Duodenal mucosa (tissue), 2 donors: ENCODE measurements around the gene GNG2.

Experiments used
- H3K27ac ChIP-seq: one replicate; pipeline ENCODE4 v1.7.0; 2013; ENCODE audit warnings: low read depth, low read length
- H3K27me3 ChIP-seq, 2 donors: one replicate each; pipeline ENCODE4 v1.7.0; 2013; ENCODE audit warnings: low read length in 2 of 2, control low read depth in 1 of 2; ENCODE audit not compliant: insufficient read depth in 2 of 2, control insufficient read depth in 1 of 2
- H3K36me3 ChIP-seq, 2 donors: one replicate each; pipeline ENCODE4 v1.7.0; 2013; ENCODE audit warnings: low read length in 2 of 2, control low read depth in 1 of 2; ENCODE audit not compliant: insufficient read depth in 2 of 2, control insufficient read depth in 1 of 2
- H3K4me1 ChIP-seq, 2 donors: one replicate each; pipeline ENCODE4 v1.7.0; 2013; ENCODE audit warnings: low read length in 2 of 2, control low read depth in 1 of 2; ENCODE audit not compliant: insufficient read depth in 2 of 2, control insufficient read depth in 1 of 2
- H3K4me3 ChIP-seq, 2 donors: one replicate each; pipeline ENCODE4 v1.7.0; 2013; ENCODE audit warnings: low read length in 2 of 2, low read depth in 1 of 2
- H3K9ac ChIP-seq, 2 donors: one replicate each; pipeline ENCODE4 v1.7.0; 2013; ENCODE audit warnings: low read length in 2 of 2, low read depth in 1 of 2
- H3K9me3 ChIP-seq, 2 donors: one replicate each; pipeline ENCODE4 v1.7.0; 2013; ENCODE audit warnings: low read length in 2 of 2, control low read depth in 1 of 2; ENCODE audit not compliant: control insufficient read depth in 1 of 2

GNG2 gene

DNA sequence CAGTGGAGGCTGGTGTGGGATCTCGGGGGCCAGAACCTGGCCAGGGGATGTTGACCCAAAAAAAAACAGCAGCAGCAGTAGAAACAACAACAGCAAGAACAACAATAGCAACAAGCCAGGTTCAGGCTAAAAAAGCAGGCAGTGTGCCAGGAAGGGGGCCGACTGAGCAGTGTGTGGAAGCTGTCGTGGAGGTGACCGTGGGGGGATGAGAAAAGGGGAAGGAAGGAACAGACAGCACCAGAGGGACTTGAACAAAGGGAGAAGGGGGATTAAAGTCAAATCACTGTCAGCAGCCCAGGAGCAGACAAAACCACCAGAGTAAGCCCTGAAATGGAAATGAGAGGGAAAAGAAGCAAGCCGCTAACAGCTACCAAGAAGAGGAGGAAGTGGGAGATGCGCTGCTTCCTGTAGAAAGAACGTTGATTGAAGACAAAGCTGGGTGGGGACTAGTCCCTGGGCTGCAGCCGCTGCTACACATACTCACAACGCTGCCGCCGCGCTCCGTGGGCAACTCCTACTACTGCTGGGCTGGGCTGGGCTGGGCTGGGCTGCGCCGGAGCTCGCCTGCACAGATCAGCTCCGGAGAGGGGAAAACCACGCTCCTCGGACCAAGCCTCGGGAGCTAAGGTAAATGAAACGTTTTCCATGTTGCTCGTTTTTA is at the start of gene GNG2:
GNG2 (plus strand) TSS at position 449 of the 661 bp plus-strand sequence. CDS start 90,067 bp downstream, outside the sequence.
- peak within 1 kb of the TSS; percentile 55 to 74 for H3K9ac ChIP-seq
- no peaks in the 10 kb centered on the region for H3K36me3 ChIP-seq
- peaks cover 4 to 27% of the 10 kb centered on the region in 2 donors for H3K4me1 ChIP-seq
- no peaks in the 10 kb centered on the region for H3K27me3 ChIP-seq
- H3K27ac ChIP-seq = peak within 1 kb of the TSS; percentile 3
- H3K9me3 ChIP-seq = no peaks in the 10 kb centered on the region
- H3K4me3 ChIP-seq = peak within 1 kb of the TSS; percentile 73 to 83

GRCh38 chr14:51811706-51812105 is 48.7 kb upstream of the GNG2 start:
- no peaks in the 10 kb centered on the region for H3K4me1 ChIP-seq
- H3K36me3 ChIP-seq = no peaks in the 10 kb centered on the region
- no peak overlapping the region for H3K4me3 ChIP-seq
- H3K9me3 ChIP-seq = peaks cover 0 to 4% of the 10 kb centered on the region in 2 donors
- H3K27ac ChIP-seq = no peak overlapping the region
- H3K27me3 ChIP-seq = no peaks in the 10 kb centered on the region
- no peak overlapping the region for H3K9ac ChIP-seq

DNA sequence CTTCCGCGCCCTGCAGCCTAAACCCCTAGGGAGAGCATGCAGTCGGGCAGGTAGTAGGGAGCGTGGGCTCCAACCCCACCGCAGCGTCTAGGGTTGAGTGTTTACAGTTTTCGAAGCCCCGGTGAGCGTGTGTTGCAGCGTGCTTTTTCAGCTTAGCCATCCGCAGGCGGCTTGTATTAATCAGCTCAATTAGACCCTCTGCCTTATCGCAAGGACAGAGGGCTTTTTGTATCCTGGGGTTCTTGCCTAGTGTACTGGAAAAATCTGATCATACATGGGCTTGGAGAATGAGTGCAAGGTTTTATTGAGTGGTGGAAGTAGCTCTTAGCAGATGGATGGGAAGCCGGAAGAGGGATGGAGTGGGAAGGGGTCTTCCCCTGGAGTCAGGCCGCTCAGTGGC is 44.4 kb upstream of the GNG2 start:
- Histone ChIP-seq H3K27me3 (no peaks in the 10 kb centered on the region), H3K27ac (no peak overlapping the region), H3K9me3 (no peaks in the 10 kb centered on the region), H3K4me1 (no peaks in the 10 kb centered on the region), H3K36me3 (no peaks in the 10 kb centered on the region), H3K9ac (no peak overlapping the region), H3K4me3 (no peak overlapping the region)

GRCh38 chr14:51817326-51817725 is 43.1 kb upstream of the GNG2 start:
- H3K9ac ChIP-seq = no peak overlapping the region

DNA sequence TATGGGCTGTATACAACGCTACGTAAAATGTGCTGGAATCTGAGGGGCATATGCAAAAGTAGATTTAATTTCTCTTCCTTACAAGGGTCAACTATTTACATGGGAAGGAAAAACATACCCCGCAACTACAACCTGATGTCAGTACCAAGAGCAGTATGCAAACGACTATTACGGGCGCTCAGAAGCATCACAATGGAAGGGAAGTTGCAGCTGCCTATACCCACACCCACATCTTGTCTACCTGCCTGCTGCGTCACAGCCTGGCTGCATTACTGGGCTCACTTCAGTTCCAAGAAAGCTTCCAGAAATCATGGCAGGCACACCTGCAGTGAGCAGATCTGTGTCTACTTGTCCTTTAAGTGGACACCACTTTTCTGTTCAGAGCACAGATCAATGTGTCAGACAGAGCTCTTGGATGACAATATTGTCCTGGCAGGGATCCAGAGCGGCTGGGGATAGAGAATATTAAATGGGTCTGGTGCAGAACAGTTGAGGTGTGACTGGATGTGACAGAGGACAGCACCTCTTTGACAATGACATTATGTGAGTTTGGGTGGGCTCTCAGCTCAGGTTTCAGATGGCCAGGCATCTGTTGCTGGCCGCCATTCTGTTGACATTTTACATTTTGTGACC is 41.5 kb upstream of the GNG2 start:
- Histone ChIP-seq H3K36me3 (no peaks in the 10 kb centered on the region), H3K4me3 (no peak overlapping the region), H3K9me3 (no peaks in the 10 kb centered on the region), H3K4me1 (no peaks in the 10 kb centered on the region), H3K27me3 (no peaks in the 10 kb centered on the region), H3K27ac (no peak overlapping the region), H3K9ac (no peak overlapping the region)

More at GRCh38 chr14:51817326-51817725, 43.1 kb upstream of the GNG2 start:
- Histone ChIP-seq H3K4me1 (no peaks in the 10 kb centered on the region), H3K27me3 (no peaks in the 10 kb centered on the region), H3K9me3 (no peaks in the 10 kb centered on the region), H3K36me3 (no peaks in the 10 kb centered on the region), H3K27ac (no peak overlapping the region), H3K4me3 (no peak overlapping the region)

- Histone ChIP-seq H3K27ac (no peak overlapping the region), H3K36me3 (no peaks in the 10 kb centered on the region), H3K9ac (no peak overlapping the region), H3K9me3 (no peaks in the 10 kb centered on the region), H3K4me1 (no peaks in the 10 kb centered on the region), H3K4me3 (no peak overlapping the region), H3K27me3 (no peaks in the 10 kb centered on the region)
Observed at GRCh38 chr14:51821822-51822221, 38.6 kb upstream of the GNG2 start.

- Histone ChIP-seq H3K36me3 (no peaks in the 10 kb centered on the region), H3K9me3 (no peaks in the 10 kb centered on the region), H3K4me3 (no peak overlapping the region), H3K9ac (no peak overlapping the region), H3K4me1 (no peaks in the 10 kb centered on the region), H3K27me3 (no peaks in the 10 kb centered on the region), H3K27ac (no peak overlapping the region)
Observed at GRCh38 chr14:51822499-51822898, 37.9 kb upstream of the GNG2 start.

DNA sequence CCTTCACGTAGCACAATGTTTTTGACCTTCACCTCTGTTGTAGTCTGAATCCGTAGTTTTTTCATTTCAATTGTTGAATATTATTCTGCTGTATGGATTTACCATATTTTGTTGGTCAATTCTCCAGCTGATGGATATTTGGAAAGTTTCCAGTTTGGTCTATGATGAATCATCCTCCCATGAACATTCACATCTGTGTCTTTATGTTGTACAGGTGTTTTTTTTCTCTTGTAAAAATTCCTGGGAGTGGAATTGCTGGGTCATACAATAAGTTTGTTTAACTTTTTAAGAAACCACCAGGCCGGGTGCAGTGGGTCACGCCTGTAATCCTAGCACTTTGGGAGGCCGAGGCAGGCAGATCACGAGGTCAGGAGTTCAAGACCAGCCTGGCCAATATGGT is 36.7 kb upstream of the GNG2 start:
- no peak overlapping the region for H3K9ac ChIP-seq
- H3K27me3 ChIP-seq = no peaks in the 10 kb centered on the region
- no peak overlapping the region for H3K4me3 ChIP-seq
- H3K4me1 ChIP-seq = no peaks in the 10 kb centered on the region
- H3K27ac ChIP-seq = no peak overlapping the region
- no peaks in the 10 kb centered on the region for H3K9me3 ChIP-seq
- H3K36me3 ChIP-seq = no peaks in the 10 kb centered on the region

DNA sequence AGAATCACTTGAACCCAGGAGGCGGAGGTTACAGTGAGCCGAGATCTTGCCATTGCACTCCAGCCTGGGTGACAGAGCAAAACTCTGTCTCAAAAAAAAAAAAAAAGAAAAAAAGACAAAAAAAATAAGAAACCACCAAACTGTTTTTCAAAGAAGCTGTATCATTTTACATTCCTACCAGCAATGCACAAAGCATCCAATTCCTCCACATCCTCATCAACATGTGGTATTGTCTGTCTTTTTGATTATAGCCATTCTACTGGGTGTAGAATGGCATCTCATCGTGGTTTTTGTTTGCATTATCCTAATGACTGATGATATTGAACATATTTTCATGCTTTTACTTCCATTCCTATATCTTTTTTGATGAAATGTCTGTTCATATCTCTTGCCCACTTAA is 36.2 kb upstream of the GNG2 start:
- Histone ChIP-seq H3K9ac (no peak overlapping the region), H3K4me1 (no peaks in the 10 kb centered on the region), H3K27ac (no peak overlapping the region)

GRCh38 chr14:51825926-51826325 is 34.5 kb upstream of the GNG2 start:
- no peaks in the 10 kb centered on the region for H3K9me3 ChIP-seq
- no peak overlapping the region for H3K4me3 ChIP-seq
- no peaks in the 10 kb centered on the region for H3K4me1 ChIP-seq
- H3K36me3 ChIP-seq = no peaks in the 10 kb centered on the region
- H3K27me3 ChIP-seq = no peaks in the 10 kb centered on the region
- no peak overlapping the region for H3K9ac ChIP-seq
- no peak overlapping the region for H3K27ac ChIP-seq

More for the DNA sequence above, 36.2 kb upstream of the GNG2 start:
- Histone ChIP-seq H3K4me3 (no peak overlapping the region), H3K9me3 (no peaks in the 10 kb centered on the region), H3K27me3 (no peaks in the 10 kb centered on the region), H3K36me3 (no peaks in the 10 kb centered on the region)
